OCI-LY1 (cell line): ENCODE data around the gene PRKG1.

Experiments used
- H2AFZ ChIP-seq: fragments of 200-600 bp; sonication (generic), shearing (Covaris generic); 2 replicates; pipeline ENCODE4 v1.6.0; 2014; ENCODE audit warnings: antibody characterized with exemption, mild to moderate bottlenecking, low read length
- H3F3A ChIP-seq: fragments of 200-600 bp; sonication (generic), shearing (Covaris generic); 2 replicates; pipeline ENCODE4 v1.6.0; 2014; ENCODE audit warnings: mild to moderate bottlenecking, antibody characterized with exemption, low read length, moderate library complexity; ENCODE audit not compliant: insufficient read depth
- H3K27ac ChIP-seq: fragments of 200-600 bp; sonication (generic); 2 replicates; pipeline ENCODE4 v1.5.1; 2014; ENCODE audit warnings: low read length, mixed run types, mild to moderate bottlenecking, low read depth; ENCODE audit not compliant: poor library complexity, severe bottlenecking
- H3K27me3 ChIP-seq: fragments of 200-600 bp; sonication (generic); 2 replicates; pipeline ENCODE4 v1.6.0; 2014; ENCODE audit warnings: antibody characterized with exemption, mild to moderate bottlenecking, low read length, moderate library complexity; ENCODE audit not compliant: insufficient read depth
- H3K36me3 ChIP-seq: fragments of 200-600 bp; sonication (generic); 2 replicates; pipeline ENCODE4 v1.6.1; 2014; ENCODE audit warnings: mild to moderate bottlenecking, antibody characterized with exemption, low read length, moderate library complexity, mixed read lengths; ENCODE audit not compliant: insufficient read depth
- H3K4me1 ChIP-seq: fragments of 200-600 bp; sonication (generic); 2 replicates; pipeline ENCODE4 v1.5.1; 2014; ENCODE audit warnings: mild to moderate bottlenecking, low read length, moderate library complexity; ENCODE audit not compliant: insufficient read depth, severe bottlenecking
- H3K4me2 ChIP-seq: fragments of 200-600 bp; sonication (generic), shearing (Covaris generic); 2 replicates; pipeline ENCODE4 v1.6.1; 2014; ENCODE audit warnings: low read length
- H3K4me3 ChIP-seq: fragments of 200-600 bp; sonication (generic); 2 replicates; pipeline ENCODE4 v1.5.1; 2014; ENCODE audit warnings: low read length, low read depth, mild to moderate bottlenecking, mixed read lengths; ENCODE audit not compliant: poor library complexity, severe bottlenecking
- H3K79me2 ChIP-seq: fragments of 200-600 bp; shearing (Covaris generic); 2 replicates; pipeline ENCODE4 v1.6.1; 2016; ENCODE audit warnings: mixed run types, low read length, mixed read lengths; ENCODE audit not compliant: insufficient read depth
- H3K9ac ChIP-seq: fragments of 200-600 bp; sonication (generic), shearing (Covaris generic); 2 replicates; pipeline ENCODE4 v1.6.1; 2014; ENCODE audit warnings: mild to moderate bottlenecking, low read length, mixed read lengths
- H3K9me2 ChIP-seq: fragments of 200-600 bp; sonication (generic), shearing (Covaris generic); 2 replicates; pipeline ENCODE4 v1.6.1; 2014; ENCODE audit warnings: low read depth, mild to moderate bottlenecking, low read length, mixed read lengths
- H3K9me3 ChIP-seq: fragments of 200-600 bp; shearing (Covaris generic); 2 replicates; pipeline ENCODE4 v1.6.1; 2014; ENCODE audit warnings: low read length, mixed read lengths
- H4K20me1 ChIP-seq: fragments of 200-600 bp; sonication (generic), shearing (Covaris generic); 2 replicates; pipeline ENCODE4 v1.6.0; 2016; ENCODE audit warnings: mild to moderate bottlenecking, low read length; ENCODE audit not compliant: insufficient read depth
- CTCF ChIP-seq: fragments of 200-600 bp; sonication (generic), shearing (Covaris generic); IDR thresholded peaks from 2 replicates; pipeline ENCODE4 v1.5.1; 2017; ENCODE audit warnings: mild to moderate bottlenecking, antibody characterized with exemption, low read length, moderate library complexity, mixed read lengths
- EZH2 ChIP-seq: fragments of 200-600 bp; sonication (generic), shearing (Covaris generic); IDR thresholded peaks from 2 replicates; pipeline ENCODE4 v1.8.0; 2017; ENCODE audit warnings: borderline replicate concordance, mixed run types, mild to moderate bottlenecking, antibody characterized with exemption, low read length, moderate library complexity, mixed read lengths

Gene PRKG1

GRCh38 chr10:51915031-51915542 lies 840.8 kb downstream of the PRKG1 start:
- Histone ChIP-seq H4K20me1 (no peaks in the 10 kb centered on the region), H2AFZ (no peak overlapping the region), H3K9ac (no peak overlapping the region), H3K79me2 (no peaks in the 10 kb centered on the region), H3K9me3 (no peaks in the 10 kb centered on the region), H3K27me3 (no peaks in the 10 kb centered on the region), H3K4me2 (no peak overlapping the region), H3F3A (no peaks in the 10 kb centered on the region), H3K4me1 (no peaks in the 10 kb centered on the region), H3K9me2 (no peaks in the 10 kb centered on the region), H3K27ac (no peak overlapping the region), H3K4me3 (no peak overlapping the region), H3K36me3 (no peaks in the 10 kb centered on the region)
- TF ChIP-seq EZH2 = no peak
- TF ChIP-seq CTCF = no peak

- no peak overlapping the region for H3K9ac ChIP-seq
These were observed 844.2 kb downstream of the PRKG1 start for GRCh38 chr10:51918440-51918839.

GRCh38 chr10:51918884-51919325 lies 844.6 kb downstream of the PRKG1 start:
- H4K20me1 ChIP-seq = no peaks in the 10 kb centered on the region
- no peaks in the 10 kb centered on the region for H3K36me3 ChIP-seq
- no peak overlapping the region for H3K27ac ChIP-seq
- H3K9ac ChIP-seq = no peak overlapping the region
- H3K9me2 ChIP-seq = no peaks in the 10 kb centered on the region
- H3K4me3 ChIP-seq = no peak overlapping the region
- no peaks in the 10 kb centered on the region for H3F3A ChIP-seq
- no peak overlapping the region for H3K4me2 ChIP-seq
- TF ChIP-seq EZH2 (no peak), CTCF (no peak)
- no peaks in the 10 kb centered on the region for H3K4me1 ChIP-seq
- no peak overlapping the region for H2AFZ ChIP-seq
- no peaks in the 10 kb centered on the region for H3K9me3 ChIP-seq
- H3K27me3 ChIP-seq = no peaks in the 10 kb centered on the region
- no peaks in the 10 kb centered on the region for H3K79me2 ChIP-seq

More at GRCh38 chr10:51918440-51918839, 844.2 kb downstream of the PRKG1 start:
- no peak overlapping the region for H3K4me2 ChIP-seq
- H3K27me3 ChIP-seq = no peaks in the 10 kb centered on the region
- no peak overlapping the region for H3K4me3 ChIP-seq
- H3K4me1 ChIP-seq = no peaks in the 10 kb centered on the region
- H4K20me1 ChIP-seq = no peaks in the 10 kb centered on the region
- H3K9me3 ChIP-seq = no peaks in the 10 kb centered on the region
- H3K79me2 ChIP-seq = no peaks in the 10 kb centered on the region
- TF ChIP-seq CTCF (no peak), EZH2 (no peak)
- no peaks in the 10 kb centered on the region for H3F3A ChIP-seq
- H3K9me2 ChIP-seq = no peaks in the 10 kb centered on the region
- H2AFZ ChIP-seq = no peak overlapping the region
- H3K27ac ChIP-seq = no peak overlapping the region
- no peaks in the 10 kb centered on the region for H3K36me3 ChIP-seq
